ENCODE data around the gene TRAF3IP3. TPM values are rescaled to one million over a fixed set of nuclear protein-coding genes. Genes with fewer than 3 reads are reported as not detected.

TRAF3IP3 gene
- total and polyA plus RNA-seq, 5 donors from 2014 or later = 450 to 594 (median 496) TPM

- Mint-ChIP-seq H3K27ac (no peak overlapping the region), H3K9me3 (peaks cover 0 to 1% (median 0%) of the 10 kb centered on the region in 7 donors), H3K27me3 (peaks cover 52% of the 10 kb centered on the region), H3K4me1 (peaks cover 6 to 9% (median 8%) of the 10 kb centered on the region in 4 donors), H3K36me3 (no peaks in the 10 kb centered on the region), H3K4me3 (no peak overlapping the region)
- no peaks in the 10 kb centered on the region for H3K36me3 ChIP-seq (ENCODE audit: control insufficient read depth, insufficient read depth, low read length)
- no peak overlapping the region for H3K27ac ChIP-seq (ENCODE audit: insufficient read depth, low read length, poor library complexity, severe bottlenecking)
- DNase-seq = no peak
- H3K9me3 ChIP-seq (ENCODE audit: control insufficient read depth in 2 of 2, low read length in 2 of 2) = no peaks in the 10 kb centered on the region
- H3K27me3 ChIP-seq (ENCODE audit: control insufficient read depth, insufficient read depth, low read length) = peaks cover 34% of the 10 kb centered on the region
- H3K4me1 ChIP-seq (ENCODE audit: control insufficient read depth, insufficient read depth, low read length, poor library complexity, severe bottlenecking) = no peaks in the 10 kb centered on the region
- no peak overlapping the region for H3K4me3 ChIP-seq (ENCODE audit: low read depth, low read length)
- ATAC-seq (ENCODE audit: low read depth in 2 of 2) = no peak
These were observed 65.1 kb downstream of the TRAF3IP3 start for GRCh38 chr1:209820986-209821385.

- Mint-ChIP-seq H3K27ac (peak overlapping the region in 2 of 3 donors; percentile 39 to 57), H3K4me1 (peaks cover 10 to 19% (median 11%) of the 10 kb centered on the region in 4 donors), H3K4me3 (no peak overlapping the region), H3K36me3 (no peaks in the 10 kb centered on the region), H3K27me3 (peaks cover 49% of the 10 kb centered on the region), H3K9me3 (peaks cover 0 to 1% (median 0%) of the 10 kb centered on the region in 7 donors)
- ATAC-seq (ENCODE audit: low read depth in 2 of 2) (no peak), DNase-seq (no peak)
- Histone ChIP-seq H3K9me3 (ENCODE audit: control insufficient read depth in 2 of 2, low read length in 2 of 2) (no peaks in the 10 kb centered on the region), H3K36me3 (ENCODE audit: control insufficient read depth, insufficient read depth, low read length) (no peaks in the 10 kb centered on the region), H3K4me3 (ENCODE audit: low read depth, low read length) (no peak overlapping the region), H3K27ac (ENCODE audit: insufficient read depth, low read length, poor library complexity, severe bottlenecking) (no peak overlapping the region), H3K4me1 (ENCODE audit: control insufficient read depth, insufficient read depth, low read length, poor library complexity, severe bottlenecking) (no peaks in the 10 kb centered on the region), H3K27me3 (ENCODE audit: control insufficient read depth, insufficient read depth, low read length) (peaks cover 34% of the 10 kb centered on the region)
These were observed 66.9 kb downstream of the TRAF3IP3 start for GRCh38 chr1:209822706-209823105.

DNA sequence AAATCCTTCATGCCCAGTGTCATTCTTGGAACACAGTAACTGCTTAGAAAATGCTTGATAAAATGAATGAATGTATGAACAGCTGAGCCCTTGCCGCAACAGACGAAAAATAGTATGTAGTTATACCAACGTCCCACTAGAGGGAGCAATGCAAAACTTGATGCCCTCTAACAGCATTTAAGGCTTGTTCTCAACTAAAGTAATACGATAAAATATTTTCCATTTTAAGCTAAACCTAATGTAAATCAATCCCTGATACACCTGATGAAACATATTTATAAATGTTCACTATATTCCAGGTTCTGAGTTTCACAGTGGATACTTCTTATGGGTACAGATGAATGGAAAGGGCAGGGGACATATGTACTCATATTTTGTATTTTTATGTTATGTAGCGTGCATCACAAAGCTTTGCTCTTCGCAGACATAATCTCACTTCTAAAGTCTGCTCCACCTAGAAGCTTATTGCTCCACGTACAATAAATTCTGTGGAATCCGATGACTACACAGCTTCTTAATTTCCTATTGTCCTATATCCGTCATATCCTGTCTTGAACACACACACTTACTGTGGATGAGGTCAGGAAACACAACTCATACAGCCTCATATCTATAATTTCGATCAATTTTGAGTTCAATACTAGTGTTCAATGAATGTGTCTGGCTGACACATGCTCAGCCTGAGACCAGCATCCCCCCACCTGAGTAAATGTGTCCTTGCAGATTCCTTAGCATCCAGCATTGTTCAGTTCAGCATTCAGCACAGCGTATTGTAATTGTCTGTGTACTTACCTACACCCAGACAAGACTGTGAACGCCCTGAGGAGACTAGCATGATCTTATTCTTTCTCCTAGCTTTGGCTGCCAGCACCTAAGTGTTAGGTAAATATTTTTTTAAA, 67.5 kb downstream of the TRAF3IP3 start:
- H3K4me3 ChIP-seq (ENCODE audit: low read depth, low read length) = no peak overlapping the region
- Mint-ChIP-seq H3K36me3 (no peaks in the 10 kb centered on the region), H3K9me3 (peaks cover 0 to 1% (median 0%) of the 10 kb centered on the region in 7 donors), H3K27ac (peak overlapping the region in 2 of 3 donors; percentile 39 to 57), H3K4me3 (peak overlapping the region in 2 of 4 donors; percentile 4 to 53), H3K4me1 (peaks cover 11 to 26% (median 16%) of the 10 kb centered on the region in 4 donors), H3K27me3 (peaks cover 51% of the 10 kb centered on the region)
- no peaks in the 10 kb centered on the region for H3K36me3 ChIP-seq (ENCODE audit: control insufficient read depth, insufficient read depth, low read length)
- peak; percentile 38 to 40 for ATAC-seq (ENCODE audit: low read depth in 2 of 2)
- H3K27ac ChIP-seq (ENCODE audit: insufficient read depth, low read length, poor library complexity, severe bottlenecking) = no peak overlapping the region
- H3K27me3 ChIP-seq (ENCODE audit: control insufficient read depth, insufficient read depth, low read length) = peaks cover 34% of the 10 kb centered on the region
- DNase-seq = peak in 2 of 3 donors; percentile 61 to 74
- H3K4me1 ChIP-seq (ENCODE audit: control insufficient read depth, insufficient read depth, low read length, poor library complexity, severe bottlenecking) = peaks cover 3% of the 10 kb centered on the region
- no peaks in the 10 kb centered on the region for H3K9me3 ChIP-seq (ENCODE audit: control insufficient read depth in 2 of 2, low read length in 2 of 2)

DNA sequence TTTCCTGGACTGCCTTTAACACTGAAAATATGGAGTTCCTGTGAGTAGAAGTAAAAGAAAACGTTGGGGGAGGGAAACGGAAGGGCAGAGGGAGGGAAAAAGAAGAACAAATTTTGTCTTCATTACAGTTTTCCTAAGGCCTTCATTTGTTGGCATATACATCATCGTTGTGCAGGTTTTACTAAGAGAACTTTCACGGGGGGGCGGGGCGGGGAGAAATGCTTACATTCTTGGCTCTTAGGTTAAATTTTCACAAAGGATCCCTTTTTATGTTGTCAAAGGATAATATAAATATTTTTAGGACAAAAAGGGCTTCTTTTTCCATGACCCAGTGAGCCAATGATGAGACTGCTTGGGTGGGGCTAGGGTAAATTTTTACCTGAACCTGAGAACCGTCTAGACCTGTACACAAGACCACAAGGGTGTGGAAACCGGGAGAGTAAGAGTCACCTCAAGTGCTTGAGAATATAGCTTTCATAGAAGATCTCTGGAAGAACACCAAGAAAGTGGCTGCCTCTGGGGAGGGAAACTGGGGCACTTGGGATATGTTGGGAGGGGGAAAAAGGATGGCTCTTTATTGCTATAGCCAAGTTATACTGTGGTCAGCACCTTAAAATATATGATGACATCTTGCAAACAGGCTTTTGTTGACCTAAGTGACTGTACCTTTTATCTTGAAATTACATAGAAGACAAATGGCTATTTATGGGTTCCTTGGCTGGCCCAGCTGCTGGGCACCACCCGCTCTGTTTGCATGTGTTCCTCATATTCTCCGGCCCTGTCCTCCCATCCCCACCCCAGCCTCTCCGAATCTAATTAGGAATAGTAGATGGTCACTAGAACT, 70.0 kb downstream of the TRAF3IP3 start:
- Mint-ChIP-seq H3K27me3 (peaks cover 34% of the 10 kb centered on the region), H3K36me3 (peaks cover 3% of the 10 kb centered on the region), H3K27ac (peak overlapping the region in 1 of 3 donors; percentile 63), H3K4me3 (peak overlapping the region in 1 of 4 donors; percentile 45), H3K9me3 (no peaks in the 10 kb centered on the region), H3K4me1 (peaks cover 29 to 48% (median 34%) of the 10 kb centered on the region in 4 donors)
- H3K4me3 ChIP-seq (ENCODE audit: low read depth, low read length) = no peak overlapping the region
- peaks cover 1% of the 10 kb centered on the region for H3K36me3 ChIP-seq (ENCODE audit: control insufficient read depth, insufficient read depth, low read length)
- no peaks in the 10 kb centered on the region for H3K9me3 ChIP-seq (ENCODE audit: control insufficient read depth in 2 of 2, low read length in 2 of 2)
- peaks cover 18% of the 10 kb centered on the region for H3K27me3 ChIP-seq (ENCODE audit: control insufficient read depth, insufficient read depth, low read length)
- ATAC-seq (ENCODE audit: low read depth in 2 of 2) (no peak), DNase-seq (no peak)
- H3K27ac ChIP-seq (ENCODE audit: insufficient read depth, low read length, poor library complexity, severe bottlenecking) = no peak overlapping the region
- H3K4me1 ChIP-seq (ENCODE audit: control insufficient read depth, insufficient read depth, low read length, poor library complexity, severe bottlenecking) = peaks cover 18% of the 10 kb centered on the region

DNA sequence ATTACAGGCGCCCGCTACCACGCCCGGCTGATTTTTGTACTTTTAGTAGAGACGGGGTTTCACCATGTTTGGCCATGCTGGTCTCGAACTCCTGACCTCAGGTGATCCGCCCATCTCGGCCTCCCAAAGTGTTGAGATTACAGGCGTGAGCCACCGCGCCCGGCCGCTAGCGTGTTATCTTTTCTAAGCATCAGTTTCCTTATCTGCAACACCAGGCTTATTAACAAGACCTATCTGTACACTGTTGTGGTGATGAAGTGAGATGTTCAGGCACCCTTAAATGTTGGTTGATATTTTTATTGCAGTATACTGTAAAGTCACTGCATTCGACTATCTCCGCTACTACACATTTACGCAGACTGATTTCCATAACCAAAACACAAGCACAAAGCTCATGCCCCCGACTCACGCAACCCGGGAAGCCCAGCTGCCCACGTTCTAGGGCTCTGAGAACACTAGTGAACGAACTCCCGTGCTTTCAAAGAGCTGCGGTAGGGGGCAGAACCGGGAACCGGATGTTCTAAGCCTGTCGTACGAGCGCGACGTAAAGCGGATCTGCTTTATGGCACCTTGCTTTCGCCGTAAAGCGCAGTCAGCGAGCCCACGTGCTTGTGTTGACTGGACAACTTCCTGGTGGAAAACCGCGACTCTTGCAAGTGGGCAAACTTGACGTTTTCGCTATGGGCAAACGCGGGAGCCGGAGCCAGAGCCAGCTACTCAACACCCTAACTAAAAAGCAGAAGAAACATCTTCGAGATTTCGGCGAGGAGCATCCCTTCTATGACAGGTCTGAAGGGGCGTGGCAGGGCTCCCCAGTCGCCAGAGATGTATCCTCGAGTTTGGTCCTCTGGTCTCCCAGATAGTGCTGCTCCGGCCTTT, 71.8 kb downstream of the TRAF3IP3 start, which contains the start of gene UTP25:
UTP25 (plus strand) TSS at position 589 of the 879 bp plus-strand sequence; CDS start at position 681, 92 bp downstream.
- peak within 1 kb of the TSS; percentile 79 for H3K27ac ChIP-seq (ENCODE audit: insufficient read depth, low read length, poor library complexity, severe bottlenecking)

DNA sequence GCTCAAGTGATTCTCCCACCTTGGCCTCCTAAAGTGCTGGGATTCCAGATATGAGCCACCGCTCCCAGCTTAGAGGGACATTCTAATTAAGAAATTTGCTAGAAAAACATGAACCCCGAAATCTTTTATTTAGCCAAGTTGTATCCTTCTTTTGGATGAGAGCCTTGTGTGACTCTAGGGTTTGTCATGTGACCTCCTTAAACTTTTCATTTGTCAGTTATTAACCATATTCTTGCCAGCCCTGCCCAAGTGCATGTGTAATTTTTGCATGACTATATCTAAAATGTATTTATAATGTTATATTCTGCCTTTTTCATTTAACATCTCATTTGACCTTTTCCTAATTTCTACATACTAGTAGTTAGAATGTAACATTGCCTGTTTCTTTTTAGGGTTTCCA, 73.9 kb downstream of the TRAF3IP3 start:
- Histone ChIP-seq H3K27ac (ENCODE audit: insufficient read depth, low read length, poor library complexity, severe bottlenecking) (no peak overlapping the region), H3K4me1 (ENCODE audit: control insufficient read depth, insufficient read depth, low read length, poor library complexity, severe bottlenecking) (peaks cover 18% of the 10 kb centered on the region), H3K36me3 (ENCODE audit: control insufficient read depth, insufficient read depth, low read length) (peaks cover 40% of the 10 kb centered on the region), H3K27me3 (ENCODE audit: control insufficient read depth, insufficient read depth, low read length) (peaks cover 3% of the 10 kb centered on the region), H3K4me3 (ENCODE audit: low read depth, low read length) (peak overlapping the region; percentile 68), H3K9me3 (ENCODE audit: control insufficient read depth in 2 of 2, low read length in 2 of 2) (no peaks in the 10 kb centered on the region)
- peak overlapping the region in 2 of 3 donors; percentile 43 to 85 for H3K27ac Mint-ChIP-seq
- H3K27me3 Mint-ChIP-seq = peaks cover 14% of the 10 kb centered on the region
- ATAC-seq (ENCODE audit: low read depth in 2 of 2) (no peak), DNase-seq (no peak)
- no peaks in the 10 kb centered on the region for H3K9me3 Mint-ChIP-seq
- peaks cover 32% of the 10 kb centered on the region for H3K36me3 Mint-ChIP-seq
- H3K4me3 Mint-ChIP-seq = peak overlapping the region; percentile 77 to 94 (median 83)
- H3K4me1 Mint-ChIP-seq = peaks cover 33 to 55% (median 40%) of the 10 kb centered on the region in 4 donors

More for the DNA sequence above, 71.8 kb downstream of the TRAF3IP3 start, which contains the start of gene UTP25:
- peaks cover 18% of the 10 kb centered on the region for H3K4me1 ChIP-seq (ENCODE audit: control insufficient read depth, insufficient read depth, low read length, poor library complexity, severe bottlenecking)
- Mint-ChIP-seq H3K27me3 (peaks cover 24% of the 10 kb centered on the region), H3K9me3 (no peaks in the 10 kb centered on the region), H3K4me1 (peaks cover 30 to 58% (median 40%) of the 10 kb centered on the region in 4 donors), H3K36me3 (peaks cover 15% of the 10 kb centered on the region), H3K4me3 (peak within 1 kb of the TSS; percentile 94 to 96 (median 96)), H3K27ac (peak within 1 kb of the TSS; percentile 95 to 97 (median 96))
- no peaks in the 10 kb centered on the region for H3K9me3 ChIP-seq (ENCODE audit: control insufficient read depth in 2 of 2, low read length in 2 of 2)
- peak within 1 kb of the TSS; percentile 93 for H3K4me3 ChIP-seq (ENCODE audit: low read depth, low read length)
- DNase-seq (peak; percentile 87 to 98 (median 93)), ATAC-seq (ENCODE audit: low read depth in 2 of 2) (peak; percentile 95)
- H3K27me3 ChIP-seq (ENCODE audit: control insufficient read depth, insufficient read depth, low read length) = peaks cover 7% of the 10 kb centered on the region
- H3K36me3 ChIP-seq (ENCODE audit: control insufficient read depth, insufficient read depth, low read length) = peaks cover 19% of the 10 kb centered on the region
